SU-DHL-6 (cell line): ENCODE measurements around the gene KCNJ12.
"Not testable (repeated sequence)": the region's sequence is repeated elsewhere in the genome, so short reads cannot be mapped to it uniquely, and the experiment has no call there.

ENCODE experiments used
- CTCF ChIP-seq: fragments of 200-600 bp; sonication (generic); IDR thresholded peaks from one replicate; pipeline ENCODE4 v1.5.1; 2017; ENCODE audit warnings: antibody characterized with exemption, mild to moderate bottlenecking, low read length, moderate library complexity; ENCODE audit not compliant: insufficient read depth, poor library complexity, severe bottlenecking
- EZH2phosphoT487 ChIP-seq: fragments of 200-600 bp; sonication (generic), shearing (Covaris generic); conservative IDR thresholded peaks from 2 replicates; pipeline ENCODE4 v1.6.1; 2018; ENCODE audit warnings: mild to moderate bottlenecking, antibody characterized with exemption, low read length, moderate library complexity, mixed read lengths

- TF ChIP-seq CTCF, EZH2phosphoT487: not testable (repeated sequence)
These were observed 50.7 kb downstream of the KCNJ12 start for GRCh38 chr17:21426876-21427275.
